Kidney (tissue), 14 donors: Measurements from ENCODE around the gene MAFG. TPM values are rescaled to one million over a fixed set of nuclear protein-coding genes. Genes with fewer than 3 reads are reported as not detected.

ENCODE experiments used
- DNase-seq, 5 donors: peaks; one replicate each; pipeline ENCODE4 v3.0.0-alpha.2; 2013 to 2020
- FAIRE-seq: peaks from 2 replicates; lab custom pipeline; 2012; peaks lifted over from hg19 to GRCh38; lab: Jason Lieb, UNC
- H3K27ac ChIP-seq, 2 donors: one replicate each; pipeline ENCODE4 v1.7.0; 2013; ENCODE audit warnings: low read depth in 2 of 2, low read length in 2 of 2, inconsistent platforms in 1 of 2
- H3K27me3 ChIP-seq: one replicate; pipeline ENCODE4 v1.7.1; 2013; ENCODE audit warnings: low read length, inconsistent platforms; ENCODE audit not compliant: control insufficient read depth, insufficient read depth
- H3K36me3 ChIP-seq, 3 donors: one replicate each; pipeline versions ENCODE4 v1.7.0 to v1.7.1; 2013; ENCODE audit warnings: low read length in 3 of 3, control low read depth in 1 of 3, inconsistent platforms in 1 of 3; ENCODE audit not compliant: insufficient read depth in 3 of 3, control insufficient read depth in 2 of 3
- H3K4me1 ChIP-seq, 3 donors: one replicate each; pipeline versions ENCODE4 v1.7.0 to v1.7.1; 2013; ENCODE audit warnings: low read length in 3 of 3, inconsistent platforms in 1 of 3, low read depth in 1 of 3; ENCODE audit not compliant: control insufficient read depth in 2 of 3, insufficient read depth in 2 of 3
- H3K4me3 ChIP-seq, 3 donors: one replicate each; pipeline versions ENCODE4 v1.7.0 to v1.8.1; 2013; ENCODE audit warnings: low read length in 3 of 3, control low read depth in 1 of 3, inconsistent platforms in 1 of 3
- H3K9ac ChIP-seq, 3 donors: one replicate each; pipeline versions ENCODE4 v1.7.0 to v1.7.1; 2013; ENCODE audit warnings: low read length in 3 of 3, control low read depth in 1 of 3, inconsistent platforms in 1 of 3
- H3K9me3 ChIP-seq, 3 donors: one replicate each; pipeline versions ENCODE4 v1.7.0 to v1.7.1; 2013; ENCODE audit warnings: low read length in 3 of 3, control low read depth in 1 of 3, inconsistent platforms in 1 of 3; ENCODE audit not compliant: control insufficient read depth in 2 of 3, insufficient read depth in 1 of 3
- intact Hi-C: fragments of 100-400 bp; cut with DNase I; formaldehyde crosslinking; loops from one replicate; pipeline ENCODE4 v1.11.1; 2022
- polyA plus RNA-seq: library from polyadenylated mRNA; stranded (reverse); fragments of 350-450 nt; fragmentation: Illumina TruSeq; extraction: RNeasy Lipid Tissue Mini Kit (QIAGEN cat#74804); gene quantifications from one replicate; pipeline ENCODE4 v1.2.3, GENCODE V29; 2014; ENCODE audit warnings: low read depth, low replicate concordance; ENCODE audit not compliant: insufficient read depth
- total RNA-seq: library from RNA; stranded (reverse); fragmentation: NEBNext Ultra II Directional; extraction: Animal tissue kit (Norgen Biotek cat#: 25700); gene quantifications from one replicate; pipeline ENCODE4 v1.2.1, GENCODE V29; 2021
- TF ChIP-seq, protein P1 (sequence below): IDR thresholded peaks from 3 replicates; pipeline ENCODE4 v1.5.1; 2012; ENCODE audit warnings: mild to moderate bottlenecking, moderate library complexity, borderline replicate concordance; ENCODE audit not compliant: insufficient read depth; ENCODE audit errors: extremely low read depth
- donor health status: control.
- donor health status: control.
- donor health status: control.
- donor health status: control.
- donor health status: control.
- donor health status: DM: yes; HTN: yes; CAD: no.
- donor health status: Normal renal cell carcinoma (clear cell type).

Gene MAFG
- total and polyA plus RNA-seq, 2 donors from 2014 or later: 8.3 to 18.2 TPM

DNA sequence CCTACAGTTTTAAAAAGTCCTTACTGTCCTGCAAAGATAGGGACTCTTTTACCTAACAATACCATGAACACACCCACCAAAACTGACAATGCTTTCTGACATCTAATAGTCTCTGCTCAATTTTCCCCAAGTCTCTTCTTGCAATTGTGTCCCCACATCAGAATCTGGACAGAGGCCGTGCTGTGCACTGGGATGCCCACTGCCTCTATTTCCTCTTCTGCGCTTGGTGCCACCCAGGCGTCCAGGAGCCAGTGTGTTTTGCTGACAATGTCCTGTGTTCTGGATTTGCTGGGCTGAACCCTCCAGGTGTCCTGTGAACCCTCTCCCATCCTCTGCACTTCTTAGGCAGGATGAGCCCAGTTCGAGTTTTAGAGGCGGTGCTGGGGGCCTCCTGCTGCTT lies 50.0 kb downstream of the MAFG start:
- H3K27me3 ChIP-seq: no peaks in the 10 kb centered on the region
- H3K9ac ChIP-seq: no peak overlapping the region
- FAIRE-seq: no peak
- no peaks in the 10 kb centered on the region for H3K9me3 ChIP-seq
- no peaks in the 10 kb centered on the region for H3K36me3 ChIP-seq
- H3K27ac ChIP-seq: no peak overlapping the region
- intact Hi-C loops: no loop called here
- no peak overlapping the region for H3K4me3 ChIP-seq
- TF ChIP-seq, protein P1, sequence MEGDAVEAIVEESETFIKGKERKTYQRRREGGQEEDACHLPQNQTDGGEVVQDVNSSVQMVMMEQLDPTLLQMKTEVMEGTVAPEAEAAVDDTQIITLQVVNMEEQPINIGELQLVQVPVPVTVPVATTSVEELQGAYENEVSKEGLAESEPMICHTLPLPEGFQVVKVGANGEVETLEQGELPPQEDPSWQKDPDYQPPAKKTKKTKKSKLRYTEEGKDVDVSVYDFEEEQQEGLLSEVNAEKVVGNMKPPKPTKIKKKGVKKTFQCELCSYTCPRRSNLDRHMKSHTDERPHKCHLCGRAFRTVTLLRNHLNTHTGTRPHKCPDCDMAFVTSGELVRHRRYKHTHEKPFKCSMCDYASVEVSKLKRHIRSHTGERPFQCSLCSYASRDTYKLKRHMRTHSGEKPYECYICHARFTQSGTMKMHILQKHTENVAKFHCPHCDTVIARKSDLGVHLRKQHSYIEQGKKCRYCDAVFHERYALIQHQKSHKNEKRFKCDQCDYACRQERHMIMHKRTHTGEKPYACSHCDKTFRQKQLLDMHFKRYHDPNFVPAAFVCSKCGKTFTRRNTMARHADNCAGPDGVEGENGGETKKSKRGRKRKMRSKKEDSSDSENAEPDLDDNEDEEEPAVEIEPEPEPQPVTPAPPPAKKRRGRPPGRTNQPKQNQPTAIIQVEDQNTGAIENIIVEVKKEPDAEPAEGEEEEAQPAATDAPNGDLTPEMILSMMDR: no peak
- DNase-seq: no peak
- peaks cover 0 to 3% (median 0%) of the 10 kb centered on the region in 3 donors for H3K4me1 ChIP-seq

GRCh38 chr17:81871387-81872230 lies 55.9 kb downstream of the MAFG start:
- no peak for FAIRE-seq
- H3K27ac ChIP-seq: peak overlapping the region; percentile 98 to 99
- peaks cover 0 to 29% (median 21%) of the 10 kb centered on the region in 3 donors for H3K4me1 ChIP-seq

DNA sequence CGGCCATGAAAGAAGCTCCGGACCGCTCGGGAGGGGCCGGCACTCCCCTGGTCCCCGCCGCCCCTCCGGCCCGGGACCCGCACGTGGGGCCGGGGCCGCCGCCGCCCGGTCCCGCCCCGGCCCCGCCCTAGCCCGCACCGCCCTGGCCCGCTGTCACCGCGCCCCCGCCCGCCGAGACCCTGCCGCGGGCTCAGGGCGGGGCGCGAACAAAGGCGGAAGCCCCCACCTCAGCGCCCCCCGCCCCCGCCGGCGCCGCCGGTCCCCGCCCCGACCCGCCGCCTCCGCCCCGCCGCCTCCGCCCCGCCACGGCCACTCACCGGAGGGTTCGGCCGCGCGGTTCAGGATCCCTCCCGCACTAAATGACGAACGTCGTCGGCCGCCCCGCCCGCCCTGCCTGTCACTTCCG lies 56.6 kb downstream of the MAFG start, which contains the start of gene ARHGDIA:
ARHGDIA (minus strand) TSS at position 357 of the 406 bp plus-strand sequence. CDS start 1,407 bp downstream, outside the sequence.
- DNase-seq (no peak), FAIRE-seq (no peak)
- no peaks in the 10 kb centered on the region for H3K9me3 ChIP-seq
- H3K36me3 ChIP-seq: peaks cover 0 to 10% (median 0%) of the 10 kb centered on the region in 3 donors
- no peaks in the 10 kb centered on the region for H3K27me3 ChIP-seq
- peaks cover 0 to 35% (median 27%) of the 10 kb centered on the region in 3 donors for H3K4me1 ChIP-seq
- TF ChIP-seq, protein P1: no peak
- H3K4me3 ChIP-seq: peak within 1 kb of the TSS; percentile 68 to 88 (median 69)
- H3K9ac ChIP-seq: peak within 1 kb of the TSS; percentile 42 to 92 (median 88)
- intact Hi-C loops: no loop called here
- H3K27ac ChIP-seq: peak within 1 kb of the TSS; percentile 98 to 99

More at GRCh38 chr17:81871387-81872230, 55.9 kb downstream of the MAFG start:
- H3K9me3 ChIP-seq: no peaks in the 10 kb centered on the region
- TF ChIP-seq, protein P1: peak; percentile 55
- no peaks in the 10 kb centered on the region for H3K27me3 ChIP-seq
- intact Hi-C loops: no loop called here
- H3K9ac ChIP-seq: peak overlapping the region; percentile 42 to 92 (median 88)
- DNase-seq: peak; percentile 89 to 98 (median 96)
- peaks cover 0 to 10% (median 0%) of the 10 kb centered on the region in 3 donors for H3K36me3 ChIP-seq
- peak overlapping the region; percentile 68 to 88 (median 69) for H3K4me3 ChIP-seq
